Measurements from ENCODE around the gene CFAP69.
"Not testable (repeated sequence)": the region's sequence is repeated elsewhere in the genome, so short reads cannot be mapped to it uniquely, and the experiment has no call there.

Gene CFAP69

GRCh38 chr7:90231304-90231703 lies 13.7 kb upstream of the CFAP69 start:
- no peak for DNase-seq

GRCh38 chr7:90232430-90232829 lies 12.5 kb upstream of the CFAP69 start:
- DNase-seq: no peak

- DNase-seq: no peak
Measured at GRCh38 chr7:90233569-90233968, 11.4 kb upstream of the CFAP69 start.

- no peak for DNase-seq
Measured at GRCh38 chr7:90236721-90237289, 8.2 kb upstream of the CFAP69 start.

- DNase-seq: no peak
Measured at GRCh38 chr7:90238022-90238421, 7.0 kb upstream of the CFAP69 start.

GRCh38 chr7:90238583-90238982 lies 6.4 kb upstream of the CFAP69 start:
- no peak for DNase-seq

- no peak for DNase-seq
Measured at GRCh38 chr7:90239050-90239449, 5.9 kb upstream of the CFAP69 start.

- DNase-seq: no peak
Measured at GRCh38 chr7:90239625-90240228, 5.2 kb upstream of the CFAP69 start.

GRCh38 chr7:90242369-90243168 lies 2.4 kb upstream of the CFAP69 start:
- DNase-seq: no peak

- no peak for DNase-seq
Measured at GRCh38 chr7:90243556-90243955, 1.4 kb upstream of the CFAP69 start.

GRCh38 chr7:90244565-90244908 lies 437 bp upstream of the CFAP69 start:
- no peak for DNase-seq

GRCh38 chr7:90246171-90246570 lies 1.2 kb downstream of the CFAP69 start:
- DNase-seq: peak; percentile 32

- DNase-seq: no peak
Measured at GRCh38 chr7:90248706-90249105, 3.7 kb downstream of the CFAP69 start.

- peak; percentile 80 for DNase-seq
Measured at GRCh38 chr7:90250601-90251303, 5.8 kb downstream of the CFAP69 start.

GRCh38 chr7:90251304-90251635 lies 6.3 kb downstream of the CFAP69 start:
- DNase-seq: peak; percentile 22

- DNase-seq: not testable (repeated sequence)
Measured at GRCh38 chr7:90256011-90256410, 11.0 kb downstream of the CFAP69 start.

GRCh38 chr7:90256778-90257177 lies 11.8 kb downstream of the CFAP69 start:
- DNase-seq: no peak

GRCh38 chr7:90261441-90261840 lies 16.5 kb downstream of the CFAP69 start:
- DNase-seq: no peak

- DNase-seq: peak; percentile 45
Measured at GRCh38 chr7:90262438-90262837, 17.5 kb downstream of the CFAP69 start.

GRCh38 chr7:90266808-90267207 lies 21.8 kb downstream of the CFAP69 start:
- DNase-seq: peak; percentile 28

GRCh38 chr7:90267263-90267858 lies 22.4 kb downstream of the CFAP69 start:
- no peak for DNase-seq

GRCh38 chr7:90269163-90269562 lies 24.2 kb downstream of the CFAP69 start:
- no peak for DNase-seq

Data from fibroblast of skin of back (primary cell).